HepG2 (cell line): Measurements from ENCODE around the gene TMEM204. TPM values are rescaled to one million over a fixed set of nuclear protein-coding genes. Genes with fewer than 3 reads are reported as not detected.

ENCODE experiments used
- ARID3A ChIP-seq: IDR thresholded peaks from 2 replicates; pipeline ENCODE4 v1.6.1; 2012; ENCODE audit warnings: low read depth, low read length, improper control_type of control experiment
- KAT2B ChIP-seq: fragments of 150-350 bp; IDR thresholded peaks from 2 replicates; pipeline ENCODE4 v1.6.1; 2014; ENCODE audit warnings: low read depth, low read length, borderline replicate concordance
- MEF2D ChIP-seq: sonication (generic); formaldehyde crosslinking; IDR thresholded peaks from 2 replicates; pipeline ENCODE4 v1.5.1; 2020; ENCODE audit warnings: mild to moderate bottlenecking, missing genetic modification reagents
- NFE2 ChIP-seq: sonication (generic); formaldehyde crosslinking; IDR thresholded peaks from 2 replicates; pipeline ENCODE4 v1.4.0; 2020; ENCODE audit warnings: missing genetic modification reagents
- REPIN1 ChIP-seq: sonication (generic); formaldehyde crosslinking; IDR thresholded peaks from 2 replicates; pipeline ENCODE4 v1.8.0; 2022; ENCODE audit warnings: missing genetic modification reagents, low read depth, mild to moderate bottlenecking, borderline replicate concordance
- TBX3 ChIP-seq: fragments of 450-650 bp; IDR thresholded peaks from 2 replicates; pipeline ENCODE4 v1.6.1; 2017; ENCODE audit warnings: antibody characterized with exemption, mild to moderate bottlenecking, inconsistent platforms, borderline replicate concordance
- ZNF160 ChIP-seq: sonication (generic); formaldehyde crosslinking; IDR thresholded peaks from 2 replicates; pipeline ENCODE4 v1.8.0; 2022; ENCODE audit warnings: mild to moderate bottlenecking, inconsistent platforms, missing genetic modification reagents
- ZNF430 ChIP-seq: sonication (generic); formaldehyde crosslinking; IDR thresholded peaks from 2 replicates; pipeline ENCODE4 v1.9.0; 2021; ENCODE audit warnings: mild to moderate bottlenecking, missing genetic modification reagents
- ZNF441 ChIP-seq: sonication (generic); formaldehyde crosslinking; IDR thresholded peaks from 2 replicates; pipeline ENCODE4 v1.7.0; 2021; ENCODE audit warnings: missing genetic modification reagents, borderline replicate concordance
- ZNF460 ChIP-seq: sonication (generic); formaldehyde crosslinking; IDR thresholded peaks from 2 replicates; pipeline ENCODE4 v1.5.1; 2020; ENCODE audit warnings: missing genetic modification reagents, mild to moderate bottlenecking, borderline replicate concordance
- ZNF503 ChIP-seq: sonication (generic); formaldehyde crosslinking; IDR thresholded peaks from 2 replicates; pipeline ENCODE4 v1.4.0; 2020; ENCODE audit warnings: missing genetic modification reagents
- ZNF777 ChIP-seq: sonication (generic); formaldehyde crosslinking; IDR thresholded peaks from 2 replicates; pipeline ENCODE4 v1.4.0; 2020; ENCODE audit warnings: missing genetic modification reagents
- ZSCAN22 ChIP-seq: sonication (generic); formaldehyde crosslinking; IDR thresholded peaks from 2 replicates; pipeline ENCODE4 v1.4.0; 2020; ENCODE audit warnings: mild to moderate bottlenecking, missing genetic modification reagents
- polyA plus RNA-seq, 8 experiments: library from polyadenylated mRNA; depleted of rRNA in 3 of 8; stranded (reverse) in 7 of 8; unstranded in 1 of 8; fragments of >200 nt; fragmentation: Illumina TruSeq in 4 of 8; extraction: Trizol in 4 of 8; gene quantifications; 2 replicates each; pipeline versions ENCODE4 v1.2.1 to v1.2.3, GENCODE V29; 2011 to 2016; ENCODE audit warnings: low read depth in 4 of 8, missing spikeins in 1 of 8, mixed read lengths in 1 of 8; ENCODE audit not compliant: insufficient read depth in 1 of 8
- total RNA-seq, 5 experiments: library from RNA; depleted of rRNA; stranded (reverse); fragments of >200 nt; fragmentation: Illumina TruSeq; extraction: Trizol; gene quantifications; 2 replicates each; pipeline ENCODE4 v1.2.3, GENCODE V29; 2016; ENCODE audit warnings: low read depth in 1 of 5
- TF ChIP-seq, protein P1 (sequence below): sonication (generic); formaldehyde crosslinking; IDR thresholded peaks from 2 replicates; pipeline ENCODE4 v1.9.0; 2021; ENCODE audit warnings: missing genetic modification reagents, mild to moderate bottlenecking, borderline replicate concordance
- TF ChIP-seq, protein P2 (sequence below): sonication (generic); formaldehyde crosslinking; conservative IDR thresholded peaks from 2 replicates; pipeline ENCODE4 v1.4.0; 2020; ENCODE audit warnings: missing genetic modification reagents
- TF ChIP-seq, protein P3 (sequence below): sonication (generic); formaldehyde crosslinking; IDR thresholded peaks from 2 replicates; pipeline ENCODE4 v1.4.0; 2020; ENCODE audit warnings: missing genetic modification reagents

TMEM204 gene
- total and polyA plus RNA-seq, 2 of the 13 experiments (the other 11 are each of a cell fraction or from before 2014, with no cell fraction given), result not detected

DNA sequence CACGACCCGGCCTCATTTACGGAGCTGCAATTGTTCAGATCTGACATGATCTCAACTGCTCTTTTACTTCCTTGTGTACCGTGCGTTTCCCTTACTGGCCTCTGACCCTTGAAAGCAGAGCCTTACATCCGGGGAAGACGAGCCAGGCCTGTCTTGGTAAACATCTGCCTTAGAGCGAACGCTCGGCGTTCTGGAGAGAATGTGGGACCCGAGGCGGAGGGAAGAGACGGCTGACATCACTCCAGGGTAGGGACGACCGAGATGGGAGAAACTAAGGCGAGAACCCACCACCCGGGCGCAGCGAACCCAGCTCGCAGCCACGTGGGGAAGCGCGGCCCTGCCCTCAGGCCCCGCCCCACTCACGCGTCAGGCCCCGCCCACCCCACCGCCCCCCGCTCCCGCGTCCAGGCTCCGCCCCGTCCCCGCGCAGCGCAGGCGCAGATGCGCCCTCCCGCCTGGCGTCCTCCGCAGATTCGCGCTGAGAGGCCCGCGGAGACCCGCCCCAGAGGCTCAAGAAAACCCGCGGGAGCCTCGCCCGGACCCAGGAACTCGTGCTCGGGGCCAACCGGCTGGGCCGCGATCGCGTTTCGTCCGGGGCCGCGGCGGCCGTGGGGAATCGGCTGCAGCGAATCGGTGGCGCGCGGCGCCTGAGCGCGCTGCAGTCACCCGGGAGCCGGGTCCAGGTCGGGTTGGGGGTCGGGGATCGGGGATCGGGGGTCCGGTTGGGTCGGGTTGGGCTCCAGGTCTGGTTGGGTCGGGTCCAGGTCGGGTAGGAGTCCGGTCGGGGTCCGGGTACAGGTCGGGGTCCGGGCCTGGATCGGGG lies 40.3 kb upstream of the TMEM204 start, which contains the start of gene TELO2 (continued):
- TF ChIP-seq TBX3 (no peak), ZNF430 (CRISPR knock-in tag) (0 out of 2 replicates have a peak, but pooled peaks have one; percentile 24), ZNF503 (CRISPR knock-in tag) (0 out of 2 replicates have a peak, but pooled peaks have one; percentile 30), ARID3A (no peak), KAT2B (no peak), ZNF777 (CRISPR knock-in tag) (peak; percentile 11; the same call in 1 of the 2 replicates), ZNF441 (no peak), NFE2 (CRISPR knock-in tag) (no peak), REPIN1 (no peak), ZNF160 (no peak), ZNF460 (CRISPR knock-in tag) (no peak), ZSCAN22 (CRISPR knock-in tag) (no peak), MEF2D (CRISPR knock-in tag) (peak; percentile 59; the same call in 1 of the 2 replicates)
- TF ChIP-seq, protein P1, sequence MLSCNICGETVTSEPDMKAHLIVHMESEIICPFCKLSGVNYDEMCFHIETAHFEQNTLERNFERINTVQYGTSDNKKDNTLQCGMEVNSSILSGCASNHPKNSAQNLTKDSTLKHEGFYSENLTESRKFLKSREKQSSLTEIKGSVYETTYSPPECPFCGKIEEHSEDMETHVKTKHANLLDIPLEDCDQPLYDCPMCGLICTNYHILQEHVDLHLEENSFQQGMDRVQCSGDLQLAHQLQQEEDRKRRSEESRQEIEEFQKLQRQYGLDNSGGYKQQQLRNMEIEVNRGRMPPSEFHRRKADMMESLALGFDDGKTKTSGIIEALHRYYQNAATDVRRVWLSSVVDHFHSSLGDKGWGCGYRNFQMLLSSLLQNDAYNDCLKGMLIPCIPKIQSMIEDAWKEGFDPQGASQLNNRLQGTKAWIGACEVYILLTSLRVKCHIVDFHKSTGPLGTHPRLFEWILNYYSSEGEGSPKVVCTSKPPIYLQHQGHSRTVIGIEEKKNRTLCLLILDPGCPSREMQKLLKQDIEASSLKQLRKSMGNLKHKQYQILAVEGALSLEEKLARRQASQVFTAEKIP (CRISPR knock-in tag), result no peak
- TF ChIP-seq, protein P2, sequence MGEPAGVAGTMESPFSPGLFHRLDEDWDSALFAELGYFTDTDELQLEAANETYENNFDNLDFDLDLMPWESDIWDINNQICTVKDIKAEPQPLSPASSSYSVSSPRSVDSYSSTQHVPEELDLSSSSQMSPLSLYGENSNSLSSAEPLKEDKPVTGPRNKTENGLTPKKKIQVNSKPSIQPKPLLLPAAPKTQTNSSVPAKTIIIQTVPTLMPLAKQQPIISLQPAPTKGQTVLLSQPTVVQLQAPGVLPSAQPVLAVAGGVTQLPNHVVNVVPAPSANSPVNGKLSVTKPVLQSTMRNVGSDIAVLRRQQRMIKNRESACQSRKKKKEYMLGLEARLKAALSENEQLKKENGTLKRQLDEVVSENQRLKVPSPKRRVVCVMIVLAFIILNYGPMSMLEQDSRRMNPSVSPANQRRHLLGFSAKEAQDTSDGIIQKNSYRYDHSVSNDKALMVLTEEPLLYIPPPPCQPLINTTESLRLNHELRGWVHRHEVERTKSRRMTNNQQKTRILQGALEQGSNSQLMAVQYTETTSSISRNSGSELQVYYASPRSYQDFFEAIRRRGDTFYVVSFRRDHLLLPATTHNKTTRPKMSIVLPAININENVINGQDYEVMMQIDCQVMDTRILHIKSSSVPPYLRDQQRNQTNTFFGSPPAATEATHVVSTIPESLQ (CRISPR knock-in tag), result no peak
- TF ChIP-seq, protein P3, sequence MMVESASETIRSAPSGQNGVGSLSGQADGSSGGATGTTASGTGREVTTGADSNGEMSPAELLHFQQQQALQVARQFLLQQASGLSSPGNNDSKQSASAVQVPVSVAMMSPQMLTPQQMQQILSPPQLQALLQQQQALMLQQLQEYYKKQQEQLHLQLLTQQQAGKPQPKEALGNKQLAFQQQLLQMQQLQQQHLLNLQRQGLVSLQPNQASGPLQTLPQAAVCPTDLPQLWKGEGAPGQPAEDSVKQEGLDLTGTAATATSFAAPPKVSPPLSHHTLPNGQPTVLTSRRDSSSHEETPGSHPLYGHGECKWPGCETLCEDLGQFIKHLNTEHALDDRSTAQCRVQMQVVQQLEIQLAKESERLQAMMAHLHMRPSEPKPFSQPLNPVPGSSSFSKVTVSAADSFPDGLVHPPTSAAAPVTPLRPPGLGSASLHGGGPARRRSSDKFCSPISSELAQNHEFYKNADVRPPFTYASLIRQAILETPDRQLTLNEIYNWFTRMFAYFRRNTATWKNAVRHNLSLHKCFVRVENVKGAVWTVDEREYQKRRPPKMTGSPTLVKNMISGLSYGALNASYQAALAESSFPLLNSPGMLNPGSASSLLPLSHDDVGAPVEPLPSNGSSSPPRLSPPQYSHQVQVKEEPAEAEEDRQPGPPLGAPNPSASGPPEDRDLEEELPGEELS (CRISPR knock-in tag), result no peak
